Measurements from ENCODE around the gene KCNK4.

DNA sequence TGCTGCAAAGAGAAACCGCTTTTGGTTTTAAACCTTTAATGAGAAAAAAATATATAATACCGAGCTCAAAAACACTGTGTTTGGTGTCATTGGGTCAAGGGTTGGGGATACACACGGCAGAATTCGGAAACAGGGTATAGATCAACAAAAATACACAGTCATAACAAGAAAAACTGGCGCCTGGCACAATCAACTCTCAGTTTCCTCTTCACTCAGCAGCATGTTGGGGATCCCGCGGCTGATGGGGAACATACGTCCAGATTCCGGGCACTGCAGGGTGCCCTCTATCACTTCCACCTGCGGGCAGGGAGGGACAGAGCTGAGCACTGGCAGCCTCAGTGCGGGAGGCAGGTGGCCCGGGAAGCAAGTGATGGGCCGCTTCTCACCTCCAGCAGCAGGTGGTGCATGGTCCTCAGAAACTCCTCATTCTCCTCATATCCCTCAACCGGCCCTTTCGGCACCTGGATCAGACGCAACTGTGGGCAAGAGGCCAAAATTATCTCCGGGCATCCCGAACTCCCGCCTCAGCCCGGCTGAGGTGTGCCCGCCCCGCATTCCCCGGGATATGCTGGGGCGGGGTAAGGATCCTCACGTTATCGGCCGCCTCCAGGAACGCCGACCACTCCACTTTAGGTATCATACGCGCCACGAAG is 25.7 kb downstream of the KCNK4 start:
- TF ChIP-seq CTCF (IDR thresholded peaks at IDR 0.05; ENCODE audit: extremely low read depth in 1 of 2, insufficient read depth in 1 of 2, low read depth in 1 of 2, low read length in 2 of 2) (peak in 1 of 2 donors; percentile 20), JUN (IDR thresholded peaks at IDR 0.05; ENCODE audit: borderline replicate concordance, insufficient read depth, insufficient read length, low read depth) (no peak)

All from endothelial cell of umbilical vein (primary cell).